HG02610 (cell line): ENCODE data around the gene N4BP2.

ENCODE experiments used
- ATAC-seq: cut with Tn5 transposase; IDR thresholded peaks from one replicate; pipeline ENCODE4 v1.9.1; 2021; ENCODE audit warnings: mild to moderate bottlenecking, moderate library complexity; ENCODE audit not compliant: unreplicated experiment

The N4BP2 gene

DNA sequence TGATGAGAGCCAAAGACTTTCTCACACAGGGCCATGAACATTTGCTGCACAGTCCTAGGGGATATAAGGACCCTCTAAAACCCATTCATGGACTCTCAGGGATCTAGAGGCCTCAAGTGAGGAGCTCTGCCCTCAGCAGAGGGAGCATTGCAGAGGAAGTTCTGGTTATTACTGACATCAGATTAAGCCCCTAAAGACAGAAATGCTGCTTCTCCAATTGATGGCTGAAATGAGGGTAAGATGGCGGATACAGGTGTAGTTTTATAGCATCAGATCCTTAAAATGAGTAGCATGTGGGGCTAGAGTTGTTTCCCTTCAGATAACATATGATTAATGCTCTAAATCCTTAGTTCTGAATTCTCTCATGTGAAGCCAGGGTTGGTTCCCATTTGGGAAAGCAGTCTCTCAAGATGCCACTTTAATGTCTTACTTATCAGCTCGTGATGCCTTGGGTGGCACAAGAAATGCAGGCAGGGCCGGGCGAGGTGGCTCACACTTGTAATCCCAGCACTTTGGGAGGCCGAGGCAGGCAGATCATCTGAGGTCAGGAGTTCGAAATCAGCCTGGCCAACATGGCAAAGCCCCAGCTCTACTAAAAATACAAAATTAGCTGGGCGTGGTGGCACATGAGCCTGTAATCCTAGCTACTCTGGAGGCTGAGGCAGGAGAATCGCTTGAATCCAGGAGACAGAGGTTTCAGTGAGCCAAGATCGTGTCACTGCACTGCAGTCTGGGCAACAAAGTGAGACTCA lies 148.0 kb downstream of the N4BP2 start:
- no peak for ATAC-seq

- peak; percentile 59 for ATAC-seq
Observed at GRCh38 chr4:40205259-40206198, 148.9 kb downstream of the N4BP2 start.

DNA sequence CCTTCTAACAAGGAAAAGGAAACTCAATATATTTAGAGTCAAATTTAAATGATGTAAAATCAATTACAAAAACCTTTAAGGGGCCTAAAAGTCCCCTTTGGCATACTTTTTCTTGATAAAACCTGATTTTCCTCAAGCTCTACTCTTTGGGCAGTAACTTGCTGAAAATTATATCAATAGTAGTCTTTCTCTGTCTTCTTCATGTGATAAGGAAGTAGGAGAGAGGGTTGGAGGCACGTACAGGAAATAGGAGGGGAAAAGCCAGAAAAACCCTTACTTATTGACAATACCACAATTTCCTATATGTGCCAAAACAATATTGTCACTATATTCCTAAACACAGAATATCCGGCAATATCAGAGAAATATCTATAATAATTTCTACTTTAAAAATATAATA lies 149.8 kb downstream of the N4BP2 start:
- no peak for ATAC-seq
